Inferior parietal cortex (tissue), 1 donor: ENCODE data around the gene PRKCA.
"Not testable (repeated sequence)": the region's sequence is repeated elsewhere in the genome, so short reads cannot be mapped to it uniquely, and the experiment has no call there.

Experiments
- DNase-seq: peaks from one replicate; pipeline ENCODE4 v3.0.0-alpha.2; 2016; ENCODE audit errors: extremely low spot score

PRKCA gene

GRCh38 chr17:66383333-66383732 lies 80.9 kb downstream of the PRKCA start:
- no peak for DNase-seq

- DNase-seq = no peak
These were observed 84.3 kb downstream of the PRKCA start for GRCh38 chr17:66386498-66387351.

GRCh38 chr17:66387392-66387981 lies 85.1 kb downstream of the PRKCA start:
- DNase-seq = no peak

- DNase-seq = no peak
These were observed 90.5 kb downstream of the PRKCA start for GRCh38 chr17:66392783-66393437.

GRCh38 chr17:66395961-66396360 lies 93.5 kb downstream of the PRKCA start:
- DNase-seq = no peak

- no peak for DNase-seq
These were observed 95.1 kb downstream of the PRKCA start for GRCh38 chr17:66397486-66397885.

- no peak for DNase-seq
These were observed 95.6 kb downstream of the PRKCA start for GRCh38 chr17:66398059-66398458.

- no peak for DNase-seq
These were observed 96.2 kb downstream of the PRKCA start for GRCh38 chr17:66398617-66399016.

GRCh38 chr17:66399441-66399840 lies 97.0 kb downstream of the PRKCA start:
- DNase-seq = no peak

GRCh38 chr17:66400041-66400688 lies 97.8 kb downstream of the PRKCA start:
- DNase-seq = not testable (repeated sequence)

GRCh38 chr17:66400698-66401097 lies 98.3 kb downstream of the PRKCA start:
- DNase-seq = no peak

GRCh38 chr17:66401364-66401763 lies 99.0 kb downstream of the PRKCA start:
- DNase-seq = no peak

- DNase-seq = peak; percentile 48
These were observed 101.6 kb downstream of the PRKCA start for GRCh38 chr17:66403846-66404556.

GRCh38 chr17:66405836-66406677 lies 103.6 kb downstream of the PRKCA start:
- DNase-seq = no peak

- no peak for DNase-seq
These were observed 104.6 kb downstream of the PRKCA start for GRCh38 chr17:66406701-66407644.

- DNase-seq = no peak
These were observed 105.5 kb downstream of the PRKCA start for GRCh38 chr17:66407864-66408263.

- no peak for DNase-seq
These were observed 109.1 kb downstream of the PRKCA start for GRCh38 chr17:66411520-66411919.

- no peak for DNase-seq
These were observed 110.6 kb downstream of the PRKCA start for GRCh38 chr17:66412857-66413558.
